Measurements from ENCODE around the gene ANO3.

ANO3 gene

DNA sequence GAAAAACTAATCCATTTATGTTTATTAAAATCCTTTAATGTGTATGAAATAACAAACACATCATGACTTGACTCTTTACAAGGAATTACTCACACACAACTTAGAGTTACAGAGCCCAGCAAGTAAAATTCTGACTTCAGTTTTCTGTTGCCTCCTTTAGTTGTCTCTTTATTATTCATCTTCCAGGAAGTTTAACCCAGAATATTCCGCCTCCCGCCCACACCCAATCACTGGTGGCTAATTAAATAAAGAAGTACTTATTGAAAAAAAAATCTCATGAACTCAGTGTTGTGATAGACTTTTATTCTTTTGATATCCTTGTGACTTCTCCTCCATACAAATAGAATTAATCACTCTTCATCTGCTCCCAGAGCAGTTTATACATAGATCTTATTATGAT, 178.2 kb downstream of the ANO3 start:
- no peak for DNase-seq

DNA sequence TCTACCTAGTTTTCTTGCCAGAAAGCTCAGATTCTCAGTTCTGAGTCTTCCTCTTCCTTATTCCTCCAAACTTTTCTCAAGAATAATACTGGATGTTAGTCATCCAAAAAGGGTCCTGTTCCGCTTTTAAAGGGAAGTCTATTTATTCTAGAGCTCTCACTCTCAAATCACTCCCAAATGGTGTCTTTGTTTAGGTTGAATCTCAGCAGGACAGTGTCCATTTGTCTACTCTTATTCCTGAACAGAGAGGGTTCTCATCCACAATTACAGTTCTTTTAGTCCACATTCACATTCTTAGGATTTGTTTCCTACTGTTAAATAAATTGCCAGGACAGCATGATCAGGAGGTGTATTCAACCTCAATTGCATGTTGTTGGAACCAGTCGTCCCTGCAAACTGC, 178.8 kb downstream of the ANO3 start:
- no peak for DNase-seq

DNA sequence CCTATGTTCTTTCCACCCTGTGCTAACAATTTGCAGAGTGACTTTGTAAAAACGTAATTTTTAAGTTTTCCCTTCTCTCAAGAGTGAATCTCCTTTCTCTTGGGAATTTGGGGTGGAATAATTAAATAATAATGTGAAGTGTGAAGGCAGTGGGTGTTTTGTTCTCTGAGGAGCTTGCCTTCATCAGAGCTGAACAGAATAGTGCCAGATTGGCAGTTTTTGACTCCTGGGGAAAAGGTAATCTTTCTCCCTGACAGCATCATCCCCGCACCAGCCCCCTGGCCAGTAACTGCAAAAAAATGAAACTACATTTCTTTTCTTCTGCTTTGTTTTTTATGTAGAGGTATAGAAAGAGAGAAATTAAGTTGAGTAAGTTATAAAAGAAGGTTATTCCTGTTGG, 180.3 kb downstream of the ANO3 start:
- DNase-seq: no peak

DNA sequence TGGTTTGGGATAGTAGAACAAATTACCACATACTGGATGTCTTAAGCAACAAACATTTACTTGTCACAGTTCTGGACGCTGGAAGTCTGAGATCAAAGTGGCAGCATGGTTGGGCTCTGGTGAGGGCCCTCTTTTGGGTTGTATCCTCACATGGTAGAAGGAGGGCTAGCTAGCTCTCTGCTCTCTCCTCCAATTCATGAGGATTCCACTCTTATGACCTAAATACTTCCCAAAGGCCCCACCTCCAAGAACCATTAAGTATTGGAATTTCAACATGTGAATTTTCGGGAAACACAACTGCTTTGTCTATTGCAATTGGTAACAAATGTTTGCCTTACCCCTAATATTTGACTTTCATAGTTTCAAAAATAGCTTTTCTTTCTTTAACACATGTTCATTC, 187.5 kb downstream of the ANO3 start:
- no peak for DNase-seq

DNA sequence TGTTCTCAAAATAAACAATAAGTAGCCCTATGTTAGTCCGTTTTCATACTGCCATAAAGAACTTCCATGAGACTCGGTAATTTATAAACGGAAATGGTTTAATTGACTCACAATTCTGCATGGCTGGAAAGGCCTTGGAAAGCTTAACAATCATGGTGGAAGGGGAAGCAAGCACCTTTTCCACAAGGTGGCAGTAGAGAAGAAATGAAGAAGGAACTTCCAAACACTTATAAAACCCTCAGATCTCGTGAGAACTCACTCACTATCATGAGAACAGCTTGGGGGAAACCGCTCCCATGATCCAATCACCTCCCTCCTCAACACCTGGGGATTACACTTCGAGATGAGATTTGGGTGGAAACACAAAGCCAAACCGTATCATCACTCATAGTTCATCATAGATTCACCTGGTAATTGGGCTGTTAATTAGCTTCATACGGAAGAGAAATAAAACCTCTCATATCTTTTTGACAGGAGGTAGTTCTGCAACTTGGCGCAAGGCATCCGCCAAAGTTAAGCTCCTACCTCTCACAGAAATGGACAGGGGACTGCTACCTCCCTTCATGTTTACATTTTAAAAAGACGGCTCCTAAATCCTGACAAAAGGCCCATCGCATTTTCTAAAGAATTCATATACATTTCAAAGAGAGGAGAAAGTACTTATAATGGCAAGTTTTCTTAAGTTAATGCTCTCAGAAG, 191.1 kb downstream of the ANO3 start:
- no peak for DNase-seq

DNA sequence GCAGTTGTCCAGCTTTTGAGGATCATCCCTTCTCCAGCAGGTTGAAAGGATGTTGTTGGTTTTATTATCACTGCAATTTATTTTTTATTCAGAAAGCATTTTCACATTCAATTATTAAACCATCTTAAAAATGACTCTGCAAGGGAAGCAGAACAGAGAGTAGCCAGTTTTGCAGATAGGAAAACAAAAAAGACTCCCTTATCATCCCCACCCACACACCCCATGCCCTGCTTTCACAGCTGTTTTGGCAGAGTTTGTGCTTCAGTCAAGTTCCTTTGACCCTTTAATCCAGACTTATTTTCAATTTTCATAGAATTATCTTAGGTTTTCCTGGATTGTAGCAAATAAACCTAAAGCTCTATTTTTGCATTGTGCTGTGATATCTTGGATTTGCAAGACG, 195.8 kb downstream of the ANO3 start:
- no peak for DNase-seq

DNA sequence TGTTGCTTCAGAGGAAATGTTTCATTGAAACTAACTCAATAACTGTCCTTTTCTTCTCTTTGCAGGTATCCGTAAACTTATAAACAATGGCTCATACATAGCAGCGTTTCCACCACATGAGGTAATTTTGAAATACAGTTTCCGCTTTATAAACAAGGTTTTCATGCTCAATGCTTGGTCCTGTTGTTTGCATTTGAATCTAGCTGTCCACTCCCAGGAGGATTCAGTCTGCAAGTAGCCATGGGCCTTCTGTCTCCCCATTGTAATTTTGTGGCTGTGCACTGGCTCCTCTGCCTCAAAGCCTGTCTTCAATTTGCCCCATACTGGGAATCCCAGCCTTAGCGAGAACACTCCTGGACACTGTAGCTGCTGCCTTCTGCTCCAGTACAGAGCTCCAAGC, 205.4 kb downstream of the ANO3 start:
- no peak for DNase-seq

DNA sequence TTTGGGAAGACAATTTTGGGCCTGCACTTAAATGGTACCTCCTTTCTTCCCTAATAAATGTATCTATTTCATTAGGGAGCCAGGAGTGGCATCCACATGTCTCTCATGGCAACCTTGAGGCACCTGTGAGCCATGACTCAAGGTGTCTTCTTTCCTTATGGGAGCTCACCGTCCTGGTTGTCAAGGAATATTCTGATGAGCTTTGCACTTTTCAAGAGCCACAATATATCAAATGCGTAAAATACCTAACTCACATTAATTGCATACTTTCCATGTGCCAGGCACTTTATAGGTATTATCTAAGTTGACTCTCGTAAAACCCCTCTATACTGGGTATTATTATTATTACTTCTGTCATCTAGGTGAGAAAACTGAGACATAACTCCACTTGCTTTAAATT, 207.6 kb downstream of the ANO3 start:
- DNase-seq: no peak

DNA sequence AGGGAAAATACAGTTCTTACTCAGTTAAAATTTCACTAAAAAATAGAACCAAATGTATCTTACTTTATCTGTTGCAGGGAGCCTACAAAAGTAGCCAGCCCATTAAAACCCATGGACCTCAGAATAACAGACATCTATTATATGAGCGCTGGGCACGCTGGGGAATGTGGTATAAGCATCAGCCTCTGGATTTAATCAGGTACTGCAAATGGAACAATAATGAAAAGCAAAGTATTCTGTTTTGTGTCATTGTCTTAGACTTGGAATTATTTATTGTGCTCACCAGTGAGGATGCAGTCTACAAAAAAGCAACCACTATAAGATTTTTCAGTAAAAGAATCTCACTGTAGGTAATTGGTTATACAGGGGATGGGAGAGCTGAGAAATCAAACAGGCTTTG, 209.9 kb downstream of the ANO3 start:
- DNase-seq: no peak

DNA sequence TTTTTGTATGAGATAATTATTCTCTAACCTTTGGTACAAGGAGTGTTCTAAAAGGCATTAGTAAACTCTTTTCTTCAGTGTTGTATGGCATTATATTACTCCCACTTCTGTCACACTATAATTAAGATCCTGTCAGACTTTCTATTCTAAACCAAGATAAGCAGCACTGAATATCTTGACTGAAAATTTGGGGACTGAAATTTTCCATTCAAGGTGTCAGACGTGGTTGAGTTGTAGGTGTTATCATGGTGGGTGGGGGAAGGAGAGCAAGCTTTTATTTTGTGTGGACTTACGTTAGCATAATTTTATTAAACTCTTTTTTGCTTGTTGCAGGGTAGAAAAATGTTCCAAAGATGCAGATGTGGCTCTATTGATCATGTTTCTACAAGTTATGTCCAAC, 217.2 kb downstream of the ANO3 start:
- DNase-seq: no peak

DNA sequence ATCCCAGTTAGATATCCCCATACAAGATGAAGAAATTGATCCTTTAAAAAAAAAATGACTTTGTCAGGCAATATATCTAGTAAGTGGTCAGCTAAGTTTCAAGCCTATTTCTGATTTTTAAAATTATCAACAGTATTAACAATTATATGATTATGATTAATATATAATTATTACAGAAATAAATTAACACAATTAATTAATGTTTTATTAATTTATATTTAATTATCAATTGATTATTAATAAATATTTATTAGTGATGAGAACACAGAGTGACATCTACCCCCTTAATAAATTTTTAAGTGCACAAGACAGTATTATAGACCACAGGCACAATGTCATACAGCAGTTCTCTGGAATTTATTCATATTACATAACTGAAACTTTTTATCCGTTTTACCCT, 218.1 kb downstream of the ANO3 start:
- no peak for DNase-seq

DNA sequence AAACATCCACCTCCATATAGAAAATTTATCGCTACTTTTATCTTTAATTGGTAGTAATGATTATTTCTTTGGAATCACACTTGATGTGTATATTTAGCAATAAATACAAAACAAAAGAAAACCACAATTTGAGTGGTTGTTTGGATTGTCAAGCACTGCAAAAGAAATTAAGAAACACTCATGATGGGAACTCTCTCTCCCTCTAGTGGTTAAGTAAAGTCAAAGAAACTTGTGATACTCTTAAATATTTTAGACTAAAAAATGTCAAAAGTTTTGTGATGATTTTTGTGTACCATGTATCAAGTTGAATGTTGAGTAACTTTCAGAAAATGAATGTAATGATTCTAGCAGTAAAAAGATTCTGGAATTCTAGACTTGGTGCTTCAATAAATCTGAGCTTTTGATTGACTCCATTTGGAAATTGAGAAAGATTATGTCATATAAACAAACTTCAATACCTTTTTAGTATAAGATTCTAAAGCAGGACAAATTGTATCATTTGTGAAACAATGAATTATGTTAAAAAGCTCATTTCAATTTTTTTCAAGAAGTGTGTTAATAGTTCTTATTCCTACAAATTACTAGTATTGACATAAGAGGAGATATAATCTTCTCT, 219.4 kb downstream of the ANO3 start:
- DNase-seq: no peak

DNA sequence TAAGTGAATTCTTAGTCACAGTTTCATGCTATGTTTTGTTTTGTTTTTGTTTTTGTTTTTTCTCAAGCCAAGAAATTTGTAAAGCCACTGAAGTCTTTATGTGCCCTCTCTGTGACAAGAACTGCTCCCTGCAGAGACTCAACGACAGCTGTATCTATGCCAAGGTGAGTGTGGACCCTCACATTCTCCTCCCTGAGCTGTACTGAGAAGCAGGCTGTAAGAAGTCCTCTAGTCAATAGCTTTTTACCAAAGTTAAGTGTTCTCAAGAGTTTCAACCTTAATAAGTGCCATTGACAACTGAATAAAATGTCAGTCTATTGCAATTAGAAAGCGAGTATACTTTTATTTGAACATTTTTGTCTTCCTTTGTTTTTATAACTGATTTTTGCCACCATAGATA, 221.3 kb downstream of the ANO3 start:
- no peak for DNase-seq

DNA sequence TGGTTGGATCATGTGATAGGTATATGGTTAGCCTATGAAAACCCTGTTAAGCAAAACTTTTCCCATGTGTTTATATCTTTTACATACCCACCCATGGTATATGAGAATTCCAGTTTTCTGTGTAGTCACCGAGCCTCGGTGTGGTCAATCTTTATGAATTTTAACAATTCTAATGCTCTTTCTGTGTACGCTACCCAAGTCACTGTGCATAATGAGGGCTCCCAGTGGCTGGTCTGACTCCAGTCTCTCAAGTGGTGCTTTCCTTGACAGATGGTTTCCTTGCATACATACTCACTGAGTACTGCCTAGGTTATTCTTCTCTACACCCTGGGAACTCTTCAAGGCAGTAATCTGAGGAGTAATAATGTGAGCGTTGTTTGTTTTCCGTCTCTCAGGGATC, 222.5 kb downstream of the ANO3 start:
- no peak for DNase-seq

DNA sequence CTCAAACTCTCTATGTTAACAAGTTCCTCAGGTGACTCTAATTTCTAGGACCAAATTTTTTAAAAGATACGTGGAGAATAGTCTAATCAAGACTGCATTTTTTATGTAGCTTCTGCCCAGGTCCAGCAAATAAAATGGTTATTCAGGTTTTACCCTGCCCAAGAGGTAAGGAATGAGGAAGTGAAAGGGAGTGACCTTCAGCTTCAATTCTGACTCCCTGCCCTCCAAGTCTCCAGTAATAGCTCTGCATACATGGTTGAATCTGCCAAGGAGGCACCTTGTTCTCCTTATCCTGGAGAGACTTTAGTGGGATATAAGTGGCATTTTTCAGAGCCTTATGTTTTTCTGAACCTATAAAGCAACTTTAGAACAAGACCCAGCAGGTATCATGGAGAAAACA, 224.7 kb downstream of the ANO3 start:
- no peak for DNase-seq

DNA sequence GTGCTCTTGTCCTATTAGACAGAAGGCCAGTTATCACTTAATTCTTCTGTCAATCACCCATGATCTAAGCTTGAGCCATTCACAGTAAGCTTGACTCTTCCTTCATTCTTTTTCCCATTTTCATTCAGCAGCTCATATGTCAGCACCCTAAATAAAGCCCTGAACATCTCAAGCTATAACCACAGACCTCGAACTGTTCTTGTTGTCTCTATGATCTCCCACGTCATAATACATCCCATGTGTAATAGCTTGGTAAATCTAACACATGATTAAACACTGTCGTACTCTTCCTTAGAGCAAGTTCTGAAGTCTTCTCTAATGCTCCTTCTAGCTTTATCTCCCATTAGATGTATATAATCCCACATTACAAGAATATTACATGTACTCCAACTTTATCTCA, 225.7 kb downstream of the ANO3 start:
- no peak for DNase-seq

DNA sequence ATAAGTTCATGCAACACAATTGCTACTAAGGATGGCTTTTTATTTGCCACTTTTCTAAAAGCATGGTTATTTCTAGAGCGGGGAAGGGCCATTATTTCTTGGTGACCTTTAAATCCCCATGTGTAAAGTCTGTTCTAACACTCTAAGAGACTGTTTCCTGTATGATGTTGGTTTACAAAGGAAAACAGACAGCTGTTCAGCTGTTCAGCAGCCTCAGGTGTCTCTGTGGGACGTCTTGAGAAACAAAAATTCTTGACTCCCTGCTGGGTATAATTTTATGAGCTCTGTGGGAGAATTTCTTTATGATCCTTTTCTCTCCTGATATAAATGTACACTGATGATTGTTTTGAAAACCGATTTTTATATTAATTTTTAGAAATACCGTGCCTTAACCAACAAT, 226.3 kb downstream of the ANO3 start:
- DNase-seq: no peak

DNA sequence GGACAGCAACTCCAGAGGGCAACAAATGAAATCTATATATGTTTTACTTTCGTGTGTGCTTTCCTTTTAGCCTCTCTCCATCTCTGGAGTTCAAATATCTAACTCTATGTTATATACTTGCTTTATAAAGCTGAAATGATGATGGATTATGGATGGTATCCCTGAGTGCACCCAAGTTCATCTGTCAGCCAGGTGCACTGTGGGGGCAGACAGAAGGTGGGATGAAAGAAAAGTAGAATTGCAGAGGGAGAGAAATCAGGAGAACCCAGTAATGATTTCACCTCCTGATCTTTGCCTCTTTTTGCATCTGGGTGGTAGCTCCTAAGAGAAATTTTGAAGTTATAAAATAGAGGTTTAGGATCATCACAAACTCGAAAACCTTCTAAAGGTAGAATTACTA, 237.7 kb downstream of the ANO3 start:
- DNase-seq: no peak

DNA sequence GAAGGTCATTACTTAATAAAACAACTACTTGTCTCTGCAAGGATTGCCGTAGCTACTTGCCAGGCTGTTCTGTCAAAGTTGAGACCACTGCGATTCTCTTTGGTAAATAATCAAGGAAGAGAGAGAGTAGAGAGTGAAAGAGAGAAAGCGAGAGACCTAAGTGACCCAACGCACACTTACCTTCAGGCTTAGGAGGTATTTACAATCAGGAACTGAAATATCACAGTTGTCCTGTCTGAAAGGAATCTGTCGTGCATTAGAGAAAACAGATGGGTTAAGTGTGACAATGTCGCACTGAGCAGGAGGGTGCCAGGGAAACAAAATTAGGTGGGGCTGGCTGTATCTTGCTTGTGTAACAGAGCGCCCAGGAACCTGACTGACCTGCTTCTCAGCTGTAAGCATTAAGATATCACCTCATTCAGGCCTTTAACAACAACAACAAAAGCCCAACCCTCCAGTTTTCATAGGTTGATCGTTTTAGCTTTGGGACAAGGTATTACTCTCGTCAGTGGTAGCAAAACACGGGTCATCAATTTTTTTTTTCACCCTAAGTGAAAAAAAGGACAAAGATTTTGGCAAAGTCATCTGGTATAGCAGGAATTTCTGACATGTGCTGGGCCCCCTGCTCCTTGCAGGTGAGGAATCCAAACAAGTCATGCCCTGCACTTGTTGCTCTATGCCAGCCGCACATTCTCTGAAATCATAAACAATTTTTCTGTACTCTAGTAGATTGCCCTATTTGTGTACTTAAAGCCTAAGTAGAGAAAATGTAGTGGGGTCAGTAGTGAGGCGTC, 240.1 kb downstream of the ANO3 start, which contains the start of gene MUC15:
TSS of gene MUC15 (minus strand) at position 403 of the 794 bp plus-strand sequence. CDS start 5,169 bp downstream, outside the sequence.
- no peak for DNase-seq

DNA sequence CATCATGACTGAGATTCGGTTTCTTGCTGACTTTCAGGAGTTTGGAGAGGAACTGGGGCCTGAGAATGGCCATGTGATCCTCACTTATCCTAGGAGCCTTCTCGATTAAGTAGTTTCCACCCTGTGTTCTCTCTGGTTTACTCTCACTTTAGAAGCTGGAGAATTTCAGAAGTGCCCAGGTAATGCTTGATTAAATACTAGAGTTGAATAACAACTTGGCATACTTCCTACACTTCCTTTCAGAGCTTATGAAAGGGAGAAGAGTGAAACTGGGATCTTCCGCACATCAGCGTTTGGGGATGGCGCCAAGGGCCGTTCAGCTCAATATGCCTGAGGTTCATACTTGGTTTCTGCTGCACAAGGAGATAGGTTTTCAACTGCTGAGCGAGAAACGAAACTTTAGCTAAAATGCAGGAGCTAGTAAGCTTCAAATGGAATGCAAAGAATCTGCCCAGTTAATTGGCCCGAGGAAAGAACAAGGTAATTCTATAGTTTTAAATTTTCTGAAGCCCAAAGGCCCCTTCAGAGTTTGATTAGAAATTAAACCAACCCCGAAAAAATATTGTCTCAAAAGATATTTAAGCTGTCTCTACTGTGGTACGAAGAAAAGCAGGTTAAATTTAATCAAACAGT, 241.0 kb downstream of the ANO3 start:
- no peak for DNase-seq

DNA sequence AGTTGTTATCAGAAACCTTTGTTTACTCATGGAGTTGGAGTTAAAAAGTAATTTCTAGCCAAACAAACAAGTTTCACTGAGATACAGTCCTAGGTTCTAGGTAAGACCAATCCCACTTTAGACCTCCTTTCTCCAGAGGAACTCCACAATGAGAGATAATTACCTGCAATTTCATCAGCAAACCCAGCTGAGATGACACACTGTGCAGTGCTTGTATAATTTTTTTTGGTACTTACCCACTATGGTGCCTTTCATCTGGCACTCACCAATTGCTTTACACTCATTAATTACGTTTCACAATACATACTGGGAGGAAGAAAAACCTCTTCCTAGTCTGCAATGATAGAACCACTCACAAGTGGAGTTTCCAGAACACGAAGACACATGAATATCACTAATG, 242.0 kb downstream of the ANO3 start:
- DNase-seq: no peak

DNA sequence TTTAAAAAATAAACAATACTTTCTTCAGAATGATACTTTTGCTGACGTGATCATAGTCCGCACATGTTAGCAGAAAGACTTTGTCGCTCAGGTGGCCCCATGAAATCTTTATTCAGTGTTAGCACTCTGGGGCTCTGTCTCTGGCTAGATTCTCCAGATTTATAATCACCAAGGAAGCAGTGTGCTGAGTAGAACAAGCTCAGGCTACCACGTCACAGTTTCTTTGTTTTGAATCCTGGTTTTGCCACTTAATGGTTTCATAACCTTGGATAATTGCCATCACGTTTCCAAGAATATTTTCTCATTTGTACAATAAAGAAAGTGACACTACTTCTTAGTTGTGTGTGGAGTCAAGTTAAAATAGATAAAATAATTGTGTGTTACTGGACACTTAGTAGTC, 244.0 kb downstream of the ANO3 start:
- DNase-seq: no peak

DNA sequence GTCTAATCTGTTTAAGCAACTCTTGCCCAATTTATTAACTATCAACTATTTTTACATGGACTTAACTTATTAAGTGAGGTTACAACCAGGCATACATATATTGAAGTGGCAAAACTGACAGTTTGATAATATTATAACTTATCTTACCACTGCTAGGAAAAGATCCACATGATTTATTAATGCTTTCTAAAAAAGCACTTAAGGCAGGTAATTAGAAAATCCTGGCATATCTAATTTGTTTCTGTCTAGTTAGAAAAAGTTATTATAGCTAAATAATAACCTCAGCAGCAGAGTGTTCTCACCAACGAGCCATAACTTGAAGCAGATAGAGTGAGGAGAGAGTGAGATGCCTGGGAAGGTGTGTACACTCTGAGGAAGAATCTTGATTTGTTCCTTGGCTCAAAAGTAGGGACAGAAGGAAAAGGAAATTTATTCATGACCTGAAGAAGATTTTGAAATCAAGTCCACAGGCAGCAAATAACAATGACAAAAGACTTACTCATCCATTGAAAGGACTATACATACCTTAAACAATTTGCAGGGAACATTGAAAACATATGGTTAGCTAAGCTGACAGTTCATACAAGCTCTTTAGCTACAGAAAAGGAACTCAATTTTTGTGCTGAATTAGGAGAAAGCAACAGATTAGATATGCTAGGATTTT, 247.2 kb downstream of the ANO3 start:
- no peak for DNase-seq
